D721Med (cell line): ENCODE data around the gene OR56B4.
"Not testable (repeated sequence)": the region's sequence is repeated elsewhere in the genome, so short reads cannot be mapped to it uniquely, and the experiment has no call there.

Experiments
- DNase-seq: peaks from one replicate; pipeline ENCODE4 v3.0.0; 2011; ENCODE audit warnings: low spot score; ENCODE audit not compliant: insufficient read length
- FAIRE-seq: peaks from 2 replicates; lab custom pipeline; 2011; peaks lifted over from hg19 to GRCh38; lab: Jason Lieb, UNC
- TF ChIP-seq, protein P1 (sequence below): IDR thresholded peaks from 2 replicates; pipeline ENCODE4 v1.5.1; 2012; ENCODE audit warnings: mild to moderate bottlenecking, control low read depth; ENCODE audit not compliant: insufficient read depth; ENCODE audit errors: missing control alignments

OR56B4 gene

DNA sequence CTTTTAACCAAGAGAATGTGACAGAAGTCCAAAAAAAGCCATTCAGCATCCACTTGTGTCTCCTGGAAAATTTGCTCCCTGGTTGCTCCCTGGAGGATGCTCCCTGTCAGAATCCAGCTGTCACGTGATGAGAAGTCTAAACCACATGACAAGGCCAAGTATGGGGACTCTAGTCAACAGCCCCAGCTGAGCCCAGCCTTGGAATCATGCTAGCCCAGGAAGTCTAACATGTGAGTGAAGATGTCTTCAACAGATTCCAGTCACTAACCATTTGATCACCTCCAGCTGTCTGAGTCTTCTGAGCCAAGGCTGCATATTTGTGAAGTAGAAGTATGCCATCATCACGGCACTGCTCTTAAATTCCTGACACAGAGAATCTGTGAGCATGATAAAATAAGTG, 4.2 kb downstream of the OR56B4 start:
- no peak for FAIRE-seq

DNA sequence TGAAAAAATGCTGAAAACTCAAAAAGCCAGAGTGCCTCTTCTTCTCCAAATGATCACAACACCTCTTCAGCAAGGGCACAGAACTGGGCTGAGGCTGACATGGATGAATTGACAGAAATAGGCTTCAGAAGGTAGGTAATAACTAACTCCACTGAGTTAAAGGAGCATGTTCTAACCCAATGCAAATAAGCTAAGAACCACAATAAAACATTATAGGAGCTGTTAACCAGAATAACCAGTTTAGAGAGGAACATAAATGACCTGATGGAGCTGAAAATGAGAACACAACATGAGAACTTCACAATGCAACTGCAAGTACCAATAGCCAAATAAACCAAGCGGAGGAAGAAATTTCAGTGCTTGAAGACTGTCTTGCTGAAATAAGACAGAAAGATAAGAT, 9.2 kb downstream of the OR56B4 start:
- DNase-seq (no peak), FAIRE-seq (no peak)
- TF ChIP-seq, protein P1, sequence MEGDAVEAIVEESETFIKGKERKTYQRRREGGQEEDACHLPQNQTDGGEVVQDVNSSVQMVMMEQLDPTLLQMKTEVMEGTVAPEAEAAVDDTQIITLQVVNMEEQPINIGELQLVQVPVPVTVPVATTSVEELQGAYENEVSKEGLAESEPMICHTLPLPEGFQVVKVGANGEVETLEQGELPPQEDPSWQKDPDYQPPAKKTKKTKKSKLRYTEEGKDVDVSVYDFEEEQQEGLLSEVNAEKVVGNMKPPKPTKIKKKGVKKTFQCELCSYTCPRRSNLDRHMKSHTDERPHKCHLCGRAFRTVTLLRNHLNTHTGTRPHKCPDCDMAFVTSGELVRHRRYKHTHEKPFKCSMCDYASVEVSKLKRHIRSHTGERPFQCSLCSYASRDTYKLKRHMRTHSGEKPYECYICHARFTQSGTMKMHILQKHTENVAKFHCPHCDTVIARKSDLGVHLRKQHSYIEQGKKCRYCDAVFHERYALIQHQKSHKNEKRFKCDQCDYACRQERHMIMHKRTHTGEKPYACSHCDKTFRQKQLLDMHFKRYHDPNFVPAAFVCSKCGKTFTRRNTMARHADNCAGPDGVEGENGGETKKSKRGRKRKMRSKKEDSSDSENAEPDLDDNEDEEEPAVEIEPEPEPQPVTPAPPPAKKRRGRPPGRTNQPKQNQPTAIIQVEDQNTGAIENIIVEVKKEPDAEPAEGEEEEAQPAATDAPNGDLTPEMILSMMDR, result no peak

More for the DNA sequence above, 4.2 kb downstream of the OR56B4 start:
- no peak for DNase-seq
- TF ChIP-seq, protein P1, result no peak

DNA sequence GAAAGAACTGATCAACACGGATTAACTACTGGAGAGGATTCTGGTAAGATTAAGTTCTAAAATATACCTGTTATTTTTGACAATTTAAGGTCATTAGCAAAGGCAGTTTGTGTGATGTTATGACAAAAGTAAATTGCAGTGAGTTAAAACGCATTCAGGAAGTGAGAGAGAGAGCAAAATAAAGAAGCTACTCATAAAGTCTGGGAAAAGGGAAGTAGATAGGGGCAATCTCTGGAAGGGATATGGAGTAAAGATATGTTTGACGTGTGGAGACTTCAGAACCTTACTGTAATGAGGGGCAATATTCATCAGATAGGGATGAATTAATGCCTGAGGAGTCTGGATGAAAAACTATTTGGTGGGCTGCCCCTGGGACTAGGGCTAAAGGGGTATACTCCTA, 16.8 kb downstream of the OR56B4 start:
- TF ChIP-seq, protein P1, result no peak
- FAIRE-seq, result no peak
- DNase-seq, result no peak

DNA sequence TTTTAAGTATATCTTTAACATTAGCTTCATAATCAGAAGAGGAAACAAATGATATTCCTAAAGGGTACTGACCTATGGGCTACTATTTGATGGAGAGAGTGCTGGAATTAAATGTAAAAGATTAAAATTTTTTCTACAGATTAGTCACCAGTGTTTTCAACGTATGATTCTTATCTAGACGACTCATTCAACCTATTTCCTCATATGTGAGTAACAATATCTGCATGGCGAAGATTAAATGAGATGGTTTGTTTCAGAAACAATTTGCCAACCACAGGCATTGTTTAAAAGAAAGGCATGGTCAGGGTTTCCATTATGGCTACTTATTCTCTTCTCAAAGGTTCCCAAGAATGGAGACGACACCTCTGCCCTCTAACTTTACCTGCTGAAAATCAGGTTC, 20.4 kb downstream of the OR56B4 start:
- FAIRE-seq (no peak), DNase-seq (no peak)
- TF ChIP-seq, protein P1, result no peak

DNA sequence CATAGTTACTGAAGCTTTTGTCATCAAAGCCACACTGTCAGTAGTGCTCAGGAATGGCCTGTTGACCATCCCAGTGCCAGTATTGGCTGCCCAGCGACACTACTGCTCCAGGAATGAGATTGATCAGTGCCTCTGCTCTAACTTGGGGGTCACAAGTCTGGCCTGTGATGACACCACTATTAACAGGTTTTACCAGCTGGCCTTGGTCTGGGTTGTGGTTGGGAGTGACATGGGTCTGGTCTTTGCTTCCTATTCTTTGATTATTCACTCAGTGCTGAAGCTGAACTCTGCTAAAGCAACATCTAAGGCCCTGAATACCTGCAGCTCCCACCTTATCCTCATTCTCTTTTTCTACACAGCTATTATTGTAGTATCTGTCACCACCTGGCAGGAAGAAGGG, 21.5 kb downstream of the OR56B4 start:
- FAIRE-seq (no peak), DNase-seq (no peak)
- TF ChIP-seq, protein P1, result no peak

DNA sequence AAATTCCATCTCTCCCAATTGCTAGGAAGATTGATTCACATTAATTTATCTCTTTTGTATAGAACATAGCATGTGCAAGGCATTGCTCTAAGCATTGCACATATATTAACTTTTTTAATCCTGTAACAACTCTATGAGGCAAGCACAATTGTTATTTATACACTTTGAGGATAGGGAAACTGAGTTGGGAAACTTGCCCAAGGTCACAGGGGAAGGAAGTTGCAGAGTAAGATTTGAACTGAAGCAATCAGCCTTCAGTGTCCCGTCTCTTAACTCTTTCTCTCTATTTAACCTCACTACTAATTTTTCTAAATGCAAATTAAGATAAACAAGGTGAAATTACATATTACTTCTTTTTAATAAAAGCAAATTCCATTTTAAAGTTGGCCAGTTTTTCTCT, 22.2 kb downstream of the OR56B4 start:
- TF ChIP-seq, protein P1, result no peak
- no peak for FAIRE-seq

DNA sequence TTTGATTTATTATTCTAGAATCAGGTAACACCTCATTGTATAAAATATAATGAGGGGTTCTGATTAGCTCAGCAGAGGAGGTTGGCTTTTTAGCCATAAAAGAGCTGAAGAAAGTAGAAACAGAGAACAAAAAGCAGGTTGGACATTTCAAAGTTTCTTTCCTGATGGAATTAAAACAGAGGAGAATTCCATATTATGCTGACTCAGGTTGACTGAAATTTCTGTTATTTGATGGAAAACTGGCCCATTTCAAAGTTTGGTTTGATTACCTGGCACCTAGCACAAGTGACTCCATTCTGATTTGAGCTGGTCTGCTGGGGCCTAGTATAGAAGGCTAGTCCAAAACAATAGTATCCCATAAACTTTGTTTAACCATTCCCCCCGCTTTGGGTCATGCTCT, 24.9 kb downstream of the OR56B4 start:
- DNase-seq (no peak), FAIRE-seq (no peak)
- TF ChIP-seq, protein P1, result no peak

More for the DNA sequence above, 22.2 kb downstream of the OR56B4 start:
- DNase-seq, result no peak

DNA sequence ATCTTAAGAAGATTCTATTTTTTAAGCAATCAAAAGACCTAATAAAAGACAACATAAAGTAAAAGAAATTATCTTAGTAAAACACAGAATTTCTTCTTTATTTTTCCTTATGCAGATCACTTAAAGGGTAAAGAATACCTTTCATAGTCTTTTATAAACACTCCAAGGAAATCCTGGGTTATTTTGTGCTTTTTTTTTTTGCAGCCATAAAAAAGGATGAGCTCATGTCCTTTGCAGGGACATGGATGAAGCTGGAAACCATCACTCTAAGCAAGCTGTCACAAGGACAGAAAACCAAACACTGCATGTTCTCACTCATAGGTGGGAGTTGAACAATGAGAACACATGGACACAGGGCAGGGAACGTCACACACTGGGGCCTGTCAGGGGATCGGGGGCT, 28.5 kb downstream of the OR56B4 start:
- FAIRE-seq, DNase-seq: not testable (repeated sequence)
